ENCODE data around the gene CDH4.

The CDH4 gene

DNA sequence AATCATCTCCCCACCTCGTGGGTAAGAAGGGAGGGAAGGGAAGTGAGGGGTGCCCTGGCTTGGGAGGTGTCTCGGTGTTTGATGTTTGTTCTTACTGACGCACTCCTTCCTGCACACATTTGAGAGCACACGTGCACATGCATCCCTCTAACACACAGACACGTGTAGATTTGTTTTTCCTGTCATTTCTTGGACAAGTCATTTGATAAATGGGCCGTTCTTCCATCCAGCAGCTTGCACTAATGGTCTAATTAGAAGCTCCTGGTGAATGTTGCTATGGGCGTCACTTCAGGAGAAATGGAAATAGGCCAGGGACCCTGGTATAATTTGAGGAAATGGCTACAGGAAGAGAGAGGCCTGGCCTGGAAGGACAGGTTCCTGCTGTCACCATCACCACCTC, 352.5 kb downstream of the CDH4 start:
- in situ Hi-C loops (cut with MboI; ENCODE audit: low sequenced_read_pairs): no loop called here
- H3K4me1 ChIP-seq: no peaks in the 10 kb centered on the region
- DNase-seq (ENCODE audit: low spot score in 2 of 2): no peak
- H3K27me3 ChIP-seq (ENCODE audit: low read depth): no peaks in the 10 kb centered on the region
- no peak overlapping the region for H3K4me3 ChIP-seq
- no peaks in the 10 kb centered on the region for H3K9me3 ChIP-seq
- H3K36me3 ChIP-seq (replicated peaks): no peaks in the 10 kb centered on the region

DNA sequence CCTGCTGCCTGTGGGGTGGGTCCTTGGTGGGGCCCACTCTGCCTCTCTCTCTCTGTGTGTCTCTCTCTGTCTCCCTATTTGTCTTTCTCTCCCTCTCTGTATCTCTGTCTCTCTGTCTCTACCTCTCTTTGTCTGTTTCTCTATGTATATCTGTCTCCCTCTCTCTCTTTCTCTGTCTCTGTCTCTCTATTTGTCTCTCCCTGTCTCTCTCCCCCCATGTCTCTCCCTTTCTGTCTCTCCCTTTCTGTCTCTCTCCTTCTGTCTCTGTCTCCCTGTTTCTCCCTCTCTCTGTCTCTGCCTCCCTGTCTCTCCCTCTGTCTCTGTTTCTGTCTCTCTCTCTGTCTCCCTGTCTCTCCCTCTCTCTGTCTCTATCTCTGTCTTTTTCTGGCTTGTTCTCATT, 353.2 kb downstream of the CDH4 start:
- Histone ChIP-seq H3K4me1 (no peaks in the 10 kb centered on the region), H3K27me3 (ENCODE audit: low read depth) (no peaks in the 10 kb centered on the region), H3K4me3 (no peak overlapping the region), H3K9me3 (no peaks in the 10 kb centered on the region), H3K36me3 (replicated peaks) (no peaks in the 10 kb centered on the region)
- in situ Hi-C loops (cut with MboI; ENCODE audit: low sequenced_read_pairs): no loop called here
- no peak for DNase-seq (ENCODE audit: low spot score in 2 of 2)

DNA sequence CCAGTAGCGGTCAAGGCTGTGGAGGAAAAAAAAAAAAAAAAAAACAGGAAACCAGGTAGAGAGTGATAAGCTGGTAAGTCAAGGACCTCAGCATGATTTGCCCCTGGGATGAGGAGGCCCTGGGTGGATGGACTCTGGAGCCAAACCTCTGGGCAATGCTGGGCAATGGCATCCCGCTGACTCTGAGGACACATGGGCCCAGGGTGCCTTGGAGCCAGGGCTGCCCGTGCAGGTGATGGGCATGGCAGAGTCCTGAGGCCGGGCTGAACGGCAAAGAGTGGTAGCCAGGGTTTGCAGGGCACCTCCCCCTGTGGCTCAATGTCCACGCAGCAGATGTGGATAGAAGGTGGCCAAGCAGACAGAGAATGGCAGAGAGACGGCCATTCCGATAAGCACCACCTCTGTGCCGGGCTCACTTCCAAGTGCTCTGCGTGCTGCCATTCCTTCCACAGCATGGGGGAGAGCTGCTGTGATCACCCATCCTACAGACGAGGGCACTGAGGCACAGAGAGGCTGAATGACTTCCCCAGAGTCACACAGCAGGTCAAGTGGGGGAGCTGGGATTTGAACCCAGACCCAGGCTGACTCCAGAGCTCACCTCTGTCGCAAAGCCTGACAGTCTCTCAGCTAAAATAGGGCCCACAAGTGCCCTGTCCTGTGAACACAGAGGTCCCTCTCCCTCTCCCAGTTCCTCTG, 353.9 kb downstream of the CDH4 start:
- Histone ChIP-seq H3K27me3 (ENCODE audit: low read depth) (no peaks in the 10 kb centered on the region), H3K4me1 (no peaks in the 10 kb centered on the region), H3K4me3 (no peak overlapping the region), H3K9me3 (no peaks in the 10 kb centered on the region), H3K36me3 (replicated peaks) (no peaks in the 10 kb centered on the region)
- DNase-seq (ENCODE audit: low spot score in 2 of 2): no peak
- in situ Hi-C loops (cut with MboI; ENCODE audit: low sequenced_read_pairs): no loop called here

DNA sequence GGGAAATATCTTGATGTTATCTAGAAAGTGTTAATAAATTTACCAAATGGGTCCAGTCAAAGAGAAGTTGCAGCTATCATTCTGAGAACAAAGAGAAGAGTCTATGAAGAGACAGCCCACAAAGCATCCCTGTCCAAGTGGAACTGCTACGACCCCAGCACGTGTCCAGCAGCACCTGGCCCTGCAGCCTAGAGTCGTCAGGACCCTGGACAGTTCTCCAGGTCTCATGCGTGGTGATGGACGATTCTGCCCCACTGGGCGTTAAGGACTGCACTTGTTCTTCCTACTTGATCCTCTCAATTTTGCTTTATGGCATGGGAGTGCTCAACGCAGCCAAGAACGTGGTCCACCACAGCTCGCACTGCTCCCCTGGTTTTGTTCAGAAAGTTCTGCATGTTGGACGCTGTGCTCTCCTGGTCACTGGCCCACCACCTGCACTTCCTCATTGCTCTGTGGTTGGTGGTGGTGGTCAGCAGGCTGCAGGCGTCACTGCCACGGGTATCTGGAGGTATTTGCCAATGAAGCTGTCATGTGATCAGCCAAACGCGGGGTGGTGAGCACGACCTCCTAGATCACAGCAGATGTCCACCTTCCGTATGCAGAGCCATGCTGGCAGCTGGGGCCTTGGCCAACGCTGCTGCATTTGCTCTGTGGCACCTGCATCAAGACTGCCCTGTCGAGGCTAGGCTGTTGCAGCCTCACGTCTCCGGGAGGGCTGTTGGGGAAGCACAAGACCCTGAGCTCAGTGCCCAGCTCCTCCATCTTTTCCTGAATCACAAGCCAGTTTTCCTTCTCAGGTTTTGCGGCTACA, 356.4 kb downstream of the CDH4 start:
- H3K27me3 ChIP-seq (ENCODE audit: low read depth): no peaks in the 10 kb centered on the region

DNA sequence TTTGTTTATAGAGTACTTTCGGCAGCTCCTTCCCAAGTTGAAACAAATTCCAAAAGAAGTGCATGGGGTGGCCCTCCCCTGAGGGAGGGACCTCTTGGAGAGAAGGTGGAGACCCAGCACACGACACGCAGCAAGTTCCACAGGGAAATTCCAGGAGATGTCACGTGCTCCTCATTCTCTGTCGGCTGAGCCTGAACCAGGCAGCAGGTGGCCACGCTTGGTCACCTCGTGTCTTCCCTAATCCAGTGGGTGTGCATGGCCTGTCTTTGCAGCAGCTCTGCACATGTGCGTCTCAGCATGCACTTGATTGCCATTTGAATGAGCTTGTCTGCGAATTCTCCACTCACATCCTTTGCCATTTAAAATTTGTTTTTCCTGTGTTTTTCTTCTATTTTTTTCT, 357.4 kb downstream of the CDH4 start:
- no peaks in the 10 kb centered on the region for H3K27me3 ChIP-seq (ENCODE audit: low read depth)
- H3K4me1 ChIP-seq: no peaks in the 10 kb centered on the region
- H3K9me3 ChIP-seq: no peaks in the 10 kb centered on the region
- H3K36me3 ChIP-seq (replicated peaks): no peaks in the 10 kb centered on the region
- no peak for DNase-seq (ENCODE audit: low spot score in 2 of 2)
- no peak overlapping the region for H3K4me3 ChIP-seq
- in situ Hi-C loops (cut with MboI; ENCODE audit: low sequenced_read_pairs): no loop called here

More for the DNA sequence above, 356.4 kb downstream of the CDH4 start:
- no peaks in the 10 kb centered on the region for H3K36me3 ChIP-seq (replicated peaks)
- H3K9me3 ChIP-seq: no peaks in the 10 kb centered on the region
- in situ Hi-C loops (cut with MboI; ENCODE audit: low sequenced_read_pairs): no loop called here
- DNase-seq (ENCODE audit: low spot score in 2 of 2): peak in 1 of 2 experiments; percentile 15
- no peak overlapping the region for H3K4me3 ChIP-seq
- H3K4me1 ChIP-seq: no peaks in the 10 kb centered on the region

DNA sequence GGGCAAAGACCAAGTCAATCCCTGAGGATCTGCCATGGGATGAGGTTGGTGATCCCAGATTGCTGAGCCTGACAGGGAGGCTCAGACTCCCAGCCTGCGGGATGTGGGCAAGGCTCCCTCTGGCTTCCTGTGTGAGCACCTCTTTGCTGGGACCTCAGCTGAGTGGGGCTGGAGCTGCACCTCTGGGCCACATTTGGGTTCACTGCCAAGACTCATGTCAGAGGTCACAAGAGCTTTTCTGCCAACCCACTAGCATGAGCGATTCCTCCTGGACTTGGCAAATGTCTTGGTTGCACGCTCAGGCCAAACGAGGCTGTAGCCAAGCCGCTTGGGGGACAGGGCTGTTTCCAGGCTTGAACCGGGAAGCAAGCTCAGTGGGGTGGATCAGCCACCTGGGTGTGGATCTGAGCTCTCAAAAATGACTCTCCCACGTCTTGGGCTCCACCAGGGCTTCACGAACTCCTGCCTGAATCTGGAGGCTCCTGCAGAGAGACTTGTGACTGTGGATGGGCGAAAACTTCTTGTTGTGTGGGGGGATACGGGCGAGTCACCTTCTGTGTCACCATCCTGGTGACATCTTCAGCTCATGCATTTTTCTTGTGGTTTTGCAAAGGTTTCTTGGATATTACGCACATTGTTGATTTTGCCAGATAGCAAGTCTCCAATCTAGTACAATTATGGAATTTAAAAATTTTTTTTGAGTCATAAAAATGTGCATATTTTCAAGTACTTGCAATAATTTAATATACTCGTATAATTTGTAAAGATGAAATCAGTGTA, 359.5 kb downstream of the CDH4 start:
- H3K4me1 ChIP-seq: no peaks in the 10 kb centered on the region
- no peak overlapping the region for H3K4me3 ChIP-seq
- H3K9me3 ChIP-seq: no peaks in the 10 kb centered on the region
- in situ Hi-C loops (cut with MboI; ENCODE audit: low sequenced_read_pairs): no loop called here
- no peaks in the 10 kb centered on the region for H3K27me3 ChIP-seq (ENCODE audit: low read depth)
- H3K36me3 ChIP-seq (replicated peaks): no peaks in the 10 kb centered on the region
- no peak for DNase-seq (ENCODE audit: low spot score in 2 of 2)

DNA sequence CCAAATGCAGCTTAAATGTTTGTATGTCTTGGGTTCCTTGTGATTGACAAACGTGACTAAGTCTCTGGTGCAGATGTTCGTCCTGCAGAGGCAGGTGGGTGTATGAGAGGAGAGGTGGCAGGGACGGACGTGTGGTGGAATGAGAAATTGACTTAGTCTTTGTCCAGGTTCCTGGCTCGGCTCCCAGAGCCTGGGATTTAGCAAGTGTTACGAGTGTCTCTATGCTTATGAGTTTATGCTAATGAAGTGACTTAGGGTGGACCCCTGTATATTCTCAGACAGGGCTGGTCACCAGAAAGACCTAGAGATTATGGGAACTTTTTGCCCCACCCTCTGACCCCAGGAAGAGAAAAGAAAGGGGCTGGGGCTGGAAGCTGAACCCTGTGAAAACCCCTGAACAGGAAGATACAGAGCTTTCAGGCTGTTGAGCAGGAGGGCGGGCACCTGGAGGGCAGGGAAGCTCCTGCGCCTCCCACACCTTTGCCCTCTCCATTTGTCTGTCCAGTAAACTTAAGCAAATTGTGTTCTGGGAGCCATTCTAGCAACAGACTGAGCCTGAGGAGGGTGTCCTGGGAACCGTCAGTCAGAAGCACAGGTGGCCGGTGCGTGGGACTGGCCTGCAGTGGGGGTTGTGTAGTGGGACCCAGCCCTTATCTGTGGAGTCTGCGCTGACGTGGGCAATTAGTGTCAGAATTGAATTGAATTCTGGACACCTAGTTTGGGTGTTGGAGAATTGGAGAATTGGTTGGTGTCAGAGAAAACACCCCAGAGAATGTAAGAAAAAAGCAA, 362.1 kb downstream of the CDH4 start:
- Histone ChIP-seq H3K4me1 (no peaks in the 10 kb centered on the region), H3K27me3 (ENCODE audit: low read depth) (no peaks in the 10 kb centered on the region), H3K4me3 (no peak overlapping the region), H3K36me3 (replicated peaks) (no peaks in the 10 kb centered on the region), H3K9me3 (no peaks in the 10 kb centered on the region)
- in situ Hi-C loops (cut with MboI; ENCODE audit: low sequenced_read_pairs): no loop called here
- DNase-seq (ENCODE audit: low spot score in 2 of 2): no peak

DNA sequence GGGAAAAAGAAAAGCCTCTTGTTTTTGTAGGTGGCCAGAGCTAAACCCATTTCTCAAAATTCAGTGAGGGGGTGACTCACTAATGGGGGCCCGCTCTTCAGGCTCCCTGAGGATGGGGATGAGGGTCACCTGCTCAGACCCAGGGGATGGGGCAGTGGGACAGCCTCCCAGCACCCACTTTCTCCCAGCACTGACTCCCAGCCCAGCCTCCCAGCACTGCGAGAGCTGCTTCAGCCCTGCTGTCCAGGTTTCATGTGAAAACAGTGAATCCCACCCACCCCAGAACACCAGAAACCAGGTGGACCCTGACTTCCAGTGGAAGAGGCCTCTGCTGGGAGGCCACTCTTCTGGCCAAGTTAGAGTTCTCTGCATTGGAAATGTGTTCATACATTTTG, 362.6 kb downstream of the CDH4 start:
- H3K9me3 ChIP-seq: no peaks in the 10 kb centered on the region
- H3K27me3 ChIP-seq (ENCODE audit: low read depth): no peaks in the 10 kb centered on the region
- DNase-seq (ENCODE audit: low spot score in 2 of 2): no peak
- H3K4me3 ChIP-seq: no peak overlapping the region
- no peaks in the 10 kb centered on the region for H3K36me3 ChIP-seq (replicated peaks)
- in situ Hi-C loops (cut with MboI; ENCODE audit: low sequenced_read_pairs): no loop called here
- no peaks in the 10 kb centered on the region for H3K4me1 ChIP-seq

DNA sequence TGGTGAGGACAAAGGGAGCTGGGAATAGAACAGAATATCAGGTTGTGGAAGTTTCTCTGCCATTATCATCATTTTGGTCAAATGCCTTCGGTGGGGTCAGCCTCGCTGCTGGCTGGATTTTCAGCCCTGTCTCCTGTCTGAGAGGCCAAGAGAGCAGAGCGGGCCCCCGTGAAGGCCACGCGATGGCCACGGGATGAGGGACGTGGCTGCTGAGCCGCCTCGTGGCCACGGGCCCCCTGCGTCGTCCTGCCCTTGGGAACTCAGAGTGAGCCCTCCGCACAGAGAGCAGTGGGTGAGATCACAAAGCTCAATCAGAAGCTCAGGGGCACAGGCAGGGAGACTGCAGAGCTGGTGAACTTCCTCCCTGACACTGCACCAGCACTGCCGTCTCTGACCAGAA, 363.7 kb downstream of the CDH4 start:
- Histone ChIP-seq H3K9me3 (no peaks in the 10 kb centered on the region), H3K4me1 (no peaks in the 10 kb centered on the region), H3K36me3 (replicated peaks) (no peaks in the 10 kb centered on the region), H3K4me3 (no peak overlapping the region), H3K27me3 (ENCODE audit: low read depth) (no peaks in the 10 kb centered on the region)
- in situ Hi-C loops (cut with MboI; ENCODE audit: low sequenced_read_pairs): no loop called here
- no peak for DNase-seq (ENCODE audit: low spot score in 2 of 2)

DNA sequence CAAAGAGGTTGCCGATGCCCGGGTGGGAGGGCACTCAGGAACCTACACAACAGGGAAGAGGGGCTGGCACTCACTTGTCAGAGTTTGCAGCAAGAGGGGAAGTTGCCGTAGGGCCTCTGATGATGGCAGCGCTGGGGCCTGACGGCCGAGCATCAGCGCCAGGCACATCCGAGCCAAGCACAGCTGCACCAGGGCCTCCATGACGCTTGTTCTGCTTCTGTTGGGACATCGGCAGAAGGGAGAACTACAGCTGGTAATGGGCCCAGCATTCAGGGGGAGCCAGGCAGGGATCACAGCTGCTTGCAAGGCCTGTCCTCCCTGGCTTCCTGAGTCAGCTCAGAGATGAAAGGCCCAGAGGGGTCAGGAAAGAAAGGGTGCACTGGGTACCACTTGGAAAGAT, 367.7 kb downstream of the CDH4 start:
- H3K9me3 ChIP-seq: no peaks in the 10 kb centered on the region
- 0 out of 2 replicates have a peak, but pooled peaks cover 3% of the 10 kb centered on the region for H3K27me3 ChIP-seq (ENCODE audit: low read depth)
- H3K4me3 ChIP-seq: no peak overlapping the region
- H3K4me1 ChIP-seq: no peaks in the 10 kb centered on the region
- in situ Hi-C loops (cut with MboI; ENCODE audit: low sequenced_read_pairs): no loop called here
- H3K36me3 ChIP-seq (replicated peaks): no peaks in the 10 kb centered on the region
- DNase-seq (ENCODE audit: low spot score in 2 of 2): no peak

DNA sequence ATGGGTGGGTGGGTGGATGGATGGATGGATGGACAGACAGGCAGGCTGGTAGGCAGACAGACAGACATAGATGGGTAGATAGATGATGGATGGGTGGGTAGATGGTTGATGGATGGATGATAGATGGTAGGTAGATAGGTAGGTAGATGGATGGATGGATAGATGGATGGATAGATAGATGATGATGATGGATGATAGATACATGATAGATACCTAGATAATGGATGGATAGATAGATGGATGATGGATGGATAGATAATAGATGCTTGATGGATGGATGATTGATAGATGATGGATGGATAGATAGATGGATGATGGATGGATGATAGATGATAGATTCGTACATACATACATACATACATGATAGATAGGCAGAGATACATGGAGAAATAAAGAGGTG, 368.1 kb downstream of the CDH4 start:
- Histone ChIP-seq H3K9me3 (no peaks in the 10 kb centered on the region), H3K4me1 (no peaks in the 10 kb centered on the region), H3K27me3 (ENCODE audit: low read depth) (0 out of 2 replicates have a peak, but pooled peaks cover 3% of the 10 kb centered on the region), H3K4me3 (no peak overlapping the region), H3K36me3 (replicated peaks) (no peaks in the 10 kb centered on the region)
- no peak for DNase-seq (ENCODE audit: low spot score in 2 of 2)
- in situ Hi-C loops (cut with MboI; ENCODE audit: low sequenced_read_pairs): no loop called here

DNA sequence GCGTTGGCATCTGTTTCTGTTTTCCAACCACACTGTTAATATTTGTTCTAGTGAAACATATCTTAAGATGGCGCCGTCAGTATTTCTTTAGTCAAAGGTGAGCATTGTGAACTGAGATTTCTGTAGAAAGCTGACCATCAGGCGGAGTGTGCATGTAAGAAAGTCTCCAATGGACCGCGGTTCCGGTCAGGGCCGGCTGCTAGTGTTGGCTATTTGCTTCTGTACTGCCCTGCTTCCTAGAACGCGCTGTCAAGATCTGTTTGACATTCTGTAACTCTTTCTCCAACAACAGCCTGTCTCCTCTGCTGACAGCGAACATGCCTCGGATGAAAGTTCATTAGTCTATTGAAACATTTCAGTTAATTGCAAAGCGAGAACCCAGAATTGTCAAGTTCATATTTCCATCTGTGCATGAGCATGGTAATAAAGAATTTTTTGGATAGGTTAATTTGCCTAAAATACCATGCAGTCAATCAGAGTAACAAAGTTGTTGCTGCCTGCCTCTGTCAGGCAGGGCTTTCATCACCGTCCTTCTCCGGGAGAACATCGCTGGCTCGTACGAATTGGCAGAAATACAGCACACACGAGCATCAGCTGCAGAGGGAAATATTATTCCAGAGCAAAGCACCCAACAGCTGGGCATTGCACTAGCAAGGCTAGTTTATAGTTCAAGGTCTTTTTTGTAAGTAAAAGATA, 369.1 kb downstream of the CDH4 start:
- in situ Hi-C loops (cut with MboI; ENCODE audit: low sequenced_read_pairs): no loop called here
- H3K36me3 ChIP-seq (replicated peaks): no peaks in the 10 kb centered on the region
- H3K4me1 ChIP-seq: no peaks in the 10 kb centered on the region
- no peaks in the 10 kb centered on the region for H3K9me3 ChIP-seq
- 0 out of 2 replicates have a peak, but pooled peaks cover 6% of the 10 kb centered on the region for H3K27me3 ChIP-seq (ENCODE audit: low read depth)
- no peak for DNase-seq (ENCODE audit: low spot score in 2 of 2)
- no peak overlapping the region for H3K4me3 ChIP-seq

DNA sequence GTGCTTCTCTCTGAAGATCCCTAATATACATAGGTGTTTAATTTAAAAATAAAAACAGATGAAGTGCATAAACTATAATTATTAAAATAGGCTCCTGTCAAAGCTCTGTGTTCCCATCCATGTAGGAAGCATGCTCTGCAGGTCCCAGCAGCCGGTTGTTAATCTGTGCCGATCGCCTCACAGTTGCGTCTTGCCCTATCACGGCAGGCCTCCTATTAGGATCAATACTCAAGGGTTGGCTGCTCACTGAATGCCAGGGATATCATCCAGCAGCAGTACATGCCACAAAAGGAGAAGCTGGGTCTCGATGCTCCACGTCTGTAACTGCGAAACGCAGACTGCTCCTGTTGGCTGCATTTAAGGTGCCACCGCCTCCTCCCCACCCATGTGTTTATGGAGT, 369.8 kb downstream of the CDH4 start:
- no peaks in the 10 kb centered on the region for H3K9me3 ChIP-seq
- no peaks in the 10 kb centered on the region for H3K4me1 ChIP-seq
- 0 out of 2 replicates have a peak, but pooled peaks cover 6% of the 10 kb centered on the region for H3K27me3 ChIP-seq (ENCODE audit: low read depth)
- in situ Hi-C loops (cut with MboI; ENCODE audit: low sequenced_read_pairs): no loop called here
- no peak for DNase-seq (ENCODE audit: low spot score in 2 of 2)
- H3K4me3 ChIP-seq: no peak overlapping the region
- no peaks in the 10 kb centered on the region for H3K36me3 ChIP-seq (replicated peaks)

Data from HAP-1 (cell line).